ENCODE data around the gene NTN1.

Gene NTN1

DNA sequence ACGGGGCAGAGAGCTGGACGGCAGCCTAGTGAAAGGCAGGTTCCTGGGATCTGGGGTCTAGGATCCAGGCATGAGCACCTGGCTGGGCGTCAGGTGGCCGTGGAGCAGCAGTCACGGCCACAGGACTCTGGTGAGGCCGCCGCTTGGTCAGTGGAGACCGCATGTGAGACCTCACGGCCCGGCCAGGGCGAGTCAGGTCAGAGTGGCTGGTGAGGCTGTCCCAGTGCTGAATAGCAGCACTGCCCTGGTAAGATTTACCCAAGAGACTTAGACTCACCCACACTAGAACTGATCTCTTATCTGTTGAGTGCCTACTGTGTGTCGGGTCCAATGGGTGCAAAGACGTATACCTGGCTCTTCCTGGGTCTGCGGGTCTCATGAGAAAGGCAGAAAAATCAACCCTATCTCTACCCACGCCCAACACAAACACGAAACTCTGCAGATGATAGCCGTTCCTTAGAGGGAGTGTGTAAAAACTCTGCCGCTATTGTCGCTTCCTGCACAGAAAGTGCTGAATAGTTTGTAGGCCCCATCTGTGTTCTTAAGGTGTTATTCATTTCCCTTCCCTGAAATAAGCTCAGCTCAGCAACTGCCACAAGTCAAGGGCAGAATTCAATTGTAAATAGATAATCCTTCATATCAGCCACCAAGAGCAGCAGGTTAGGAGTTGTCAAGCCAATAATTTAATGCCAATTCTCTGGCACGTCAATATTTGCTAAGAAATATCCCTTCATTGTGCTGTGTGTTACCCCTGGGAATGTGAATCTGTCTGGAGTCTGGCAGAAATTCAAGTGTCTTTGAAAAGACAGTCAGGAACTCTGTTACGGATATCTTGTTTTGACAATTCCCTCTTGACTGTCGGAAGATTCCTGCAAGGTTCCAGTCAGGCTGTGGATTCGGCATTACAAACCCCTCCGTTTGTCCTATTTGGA is 240.0 kb downstream of the NTN1 start:
- no peak overlapping the region for H3K4me3 ChIP-seq
- no peak for TF ChIP-seq POLR2AphosphoS5 (IDR thresholded peaks at IDR 0.05; ENCODE audit: borderline replicate concordance, low read depth, low read length)
- TF ChIP-seq FOXP2 (optimal IDR thresholded peaks at IDR 0.05; ENCODE audit: control extremely low read depth, extremely low read length, insufficient read depth) = no peak
- TF ChIP-seq EZH2 (IDR thresholded peaks at IDR 0.05) = no peak
- no peak for DNase-seq (ENCODE audit: low read depth, low spot score)

DNA sequence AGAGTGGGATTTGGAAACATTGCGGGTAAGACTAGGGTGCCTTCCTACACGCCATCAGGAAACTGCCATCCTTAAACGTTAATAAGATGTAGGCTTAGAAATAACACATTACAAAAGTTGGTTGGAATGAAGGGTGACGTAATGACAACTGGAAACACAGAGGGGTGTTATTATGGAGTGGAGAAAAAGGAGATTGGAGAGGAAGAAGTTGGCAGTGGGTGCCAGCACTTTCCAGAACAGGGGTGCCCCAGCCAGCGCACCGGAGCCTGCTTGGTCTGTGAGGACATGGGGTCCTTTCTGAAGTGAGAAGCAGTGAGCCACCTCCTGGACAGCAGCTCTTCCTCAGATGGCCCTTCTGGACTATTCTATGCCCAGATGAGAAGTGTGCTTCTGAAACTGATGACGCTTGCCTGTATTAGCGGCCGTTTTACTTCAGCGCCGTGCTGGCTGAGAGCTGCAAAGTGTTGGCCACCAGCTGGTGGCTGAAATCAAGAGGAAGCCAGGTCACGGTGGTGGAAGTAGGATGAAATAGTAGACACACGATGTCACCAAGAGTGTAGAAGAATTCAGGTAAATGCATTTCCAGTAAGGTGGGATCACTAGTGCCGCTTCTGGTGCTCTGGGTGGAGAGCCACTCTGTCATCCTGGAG is 244.8 kb downstream of the NTN1 start:
- Histone ChIP-seq H3K4me3 (no peak overlapping the region), H3K27ac (no peak overlapping the region), H3K9ac (ENCODE audit: insufficient read length) (no peak overlapping the region), H3K9me3 (ENCODE audit: low read depth, low read length) (no peaks in the 10 kb centered on the region), H3K36me3 (ENCODE audit: insufficient read depth, low read length) (no peaks in the 10 kb centered on the region)
- TF ChIP-seq POLR2AphosphoS5 (IDR thresholded peaks at IDR 0.05; ENCODE audit: borderline replicate concordance, low read depth, low read length) (no peak), FOXP2 (optimal IDR thresholded peaks at IDR 0.05; ENCODE audit: control extremely low read depth, extremely low read length, insufficient read depth) (no peak), EZH2 (IDR thresholded peaks at IDR 0.05) (no peak)
- DNase-seq (ENCODE audit: low read depth, low spot score) = no peak

More for the DNA sequence above, 240.0 kb downstream of the NTN1 start:
- Histone ChIP-seq H3K36me3 (ENCODE audit: insufficient read depth, low read length) (no peaks in the 10 kb centered on the region), H3K9ac (ENCODE audit: insufficient read length) (no peak overlapping the region), H3K9me3 (ENCODE audit: low read depth, low read length) (no peaks in the 10 kb centered on the region), H3K27ac (no peak overlapping the region)

GRCh38 chr17:9266697-9267117 is 245.4 kb downstream of the NTN1 start:
- H3K9ac ChIP-seq (ENCODE audit: insufficient read length) = no peak overlapping the region
- H3K9me3 ChIP-seq (ENCODE audit: low read depth, low read length) = no peaks in the 10 kb centered on the region
- no peak overlapping the region for H3K27ac ChIP-seq
- no peak overlapping the region for H3K4me3 ChIP-seq
- no peak for DNase-seq (ENCODE audit: low read depth, low spot score)
- TF ChIP-seq POLR2AphosphoS5 (IDR thresholded peaks at IDR 0.05; ENCODE audit: borderline replicate concordance, low read depth, low read length) = no peak
- no peak for TF ChIP-seq EZH2 (IDR thresholded peaks at IDR 0.05)
- no peak for TF ChIP-seq FOXP2 (optimal IDR thresholded peaks at IDR 0.05; ENCODE audit: control extremely low read depth, extremely low read length, insufficient read depth)
- no peaks in the 10 kb centered on the region for H3K36me3 ChIP-seq (ENCODE audit: insufficient read depth, low read length)

DNA sequence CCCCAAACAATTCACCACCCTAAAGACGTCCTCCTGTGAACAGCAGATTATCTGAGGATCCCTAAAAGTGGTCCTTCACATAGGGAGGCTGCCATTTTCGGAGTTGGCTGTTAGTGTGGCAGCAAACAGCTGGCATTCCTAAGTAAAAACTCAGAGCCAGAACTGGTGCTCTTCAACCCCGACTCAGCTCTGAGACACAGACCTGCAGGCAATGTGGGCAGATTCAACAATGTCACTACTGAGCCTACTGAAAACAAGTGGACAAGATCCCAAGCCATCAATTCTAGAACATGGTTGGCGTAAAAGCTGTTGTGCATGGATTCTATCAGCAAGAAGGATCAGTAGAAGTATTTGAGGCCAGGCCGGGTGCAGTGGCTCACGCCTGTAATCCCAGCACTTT is 247.2 kb downstream of the NTN1 start:
- Histone ChIP-seq H3K4me3 (no peak overlapping the region), H3K27ac (no peak overlapping the region), H3K9me3 (ENCODE audit: low read depth, low read length) (no peaks in the 10 kb centered on the region), H3K36me3 (ENCODE audit: insufficient read depth, low read length) (no peaks in the 10 kb centered on the region), H3K9ac (ENCODE audit: insufficient read length) (no peak overlapping the region)
- TF ChIP-seq FOXP2 (optimal IDR thresholded peaks at IDR 0.05; ENCODE audit: control extremely low read depth, extremely low read length, insufficient read depth) (no peak), POLR2AphosphoS5 (IDR thresholded peaks at IDR 0.05; ENCODE audit: borderline replicate concordance, low read depth, low read length) (no peak), EZH2 (IDR thresholded peaks at IDR 0.05) (no peak)
- no peak for DNase-seq (ENCODE audit: low read depth, low spot score)

GRCh38 chr17:9269350-9270035 is 248.2 kb downstream of the NTN1 start:
- no peak for DNase-seq (ENCODE audit: low read depth, low spot score)
- no peaks in the 10 kb centered on the region for H3K9me3 ChIP-seq (ENCODE audit: low read depth, low read length)
- H3K27ac ChIP-seq = no peak overlapping the region
- no peak overlapping the region for H3K9ac ChIP-seq (ENCODE audit: insufficient read length)
- no peak for TF ChIP-seq POLR2AphosphoS5 (IDR thresholded peaks at IDR 0.05; ENCODE audit: borderline replicate concordance, low read depth, low read length)
- TF ChIP-seq EZH2 (IDR thresholded peaks at IDR 0.05) = no peak
- TF ChIP-seq FOXP2 (optimal IDR thresholded peaks at IDR 0.05; ENCODE audit: control extremely low read depth, extremely low read length, insufficient read depth) = no peak
- no peaks in the 10 kb centered on the region for H3K36me3 ChIP-seq (ENCODE audit: insufficient read depth, low read length)
- H3K4me3 ChIP-seq = no peak overlapping the region

DNA sequence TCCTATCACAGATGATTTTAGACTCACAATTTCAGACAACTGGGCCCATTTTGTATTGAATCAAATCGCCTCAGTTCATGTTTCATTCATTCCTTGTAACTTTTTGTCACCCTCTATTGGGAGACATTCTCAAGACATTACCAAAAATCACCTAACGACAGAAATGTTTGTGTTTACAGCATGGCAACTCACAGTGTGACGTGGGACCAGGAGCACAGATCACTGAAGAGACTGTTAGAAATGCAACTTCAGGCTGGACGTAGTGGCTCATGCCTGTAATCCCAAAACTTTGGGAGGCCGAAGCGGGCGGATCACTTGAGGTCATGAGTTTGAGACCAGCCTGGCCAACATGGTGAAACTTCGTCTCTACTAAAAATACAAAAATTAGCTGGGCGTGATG is 249.6 kb downstream of the NTN1 start:
- Histone ChIP-seq H3K36me3 (ENCODE audit: insufficient read depth, low read length) (no peaks in the 10 kb centered on the region), H3K4me3 (no peak overlapping the region), H3K9ac (ENCODE audit: insufficient read length) (no peak overlapping the region), H3K9me3 (ENCODE audit: low read depth, low read length) (no peaks in the 10 kb centered on the region), H3K27ac (no peak overlapping the region)
- TF ChIP-seq POLR2AphosphoS5 (IDR thresholded peaks at IDR 0.05; ENCODE audit: borderline replicate concordance, low read depth, low read length) (no peak), FOXP2 (optimal IDR thresholded peaks at IDR 0.05; ENCODE audit: control extremely low read depth, extremely low read length, insufficient read depth) (no peak), EZH2 (IDR thresholded peaks at IDR 0.05) (no peak)
- DNase-seq (ENCODE audit: low read depth, low spot score) = no peak

GRCh38 chr17:9271989-9272388 is 250.7 kb downstream of the NTN1 start:
- TF ChIP-seq FOXP2 (optimal IDR thresholded peaks at IDR 0.05; ENCODE audit: control extremely low read depth, extremely low read length, insufficient read depth) (no peak), POLR2AphosphoS5 (IDR thresholded peaks at IDR 0.05; ENCODE audit: borderline replicate concordance, low read depth, low read length) (no peak), EZH2 (IDR thresholded peaks at IDR 0.05) (no peak)
- H3K9me3 ChIP-seq (ENCODE audit: low read depth, low read length) = no peaks in the 10 kb centered on the region
- no peak overlapping the region for H3K27ac ChIP-seq
- no peak overlapping the region for H3K9ac ChIP-seq (ENCODE audit: insufficient read length)
- H3K36me3 ChIP-seq (ENCODE audit: insufficient read depth, low read length) = no peaks in the 10 kb centered on the region
- H3K4me3 ChIP-seq = no peak overlapping the region
- DNase-seq (ENCODE audit: low read depth, low spot score) = no peak
